ENCODE results near the gene LCN12. TPM values are rescaled to one million over a fixed set of nuclear protein-coding genes. Genes with fewer than 3 reads are reported as not detected.

Gene LCN12
- total RNA-seq, 1 experiment from 2014 or later, result 4.2 TPM

DNA sequence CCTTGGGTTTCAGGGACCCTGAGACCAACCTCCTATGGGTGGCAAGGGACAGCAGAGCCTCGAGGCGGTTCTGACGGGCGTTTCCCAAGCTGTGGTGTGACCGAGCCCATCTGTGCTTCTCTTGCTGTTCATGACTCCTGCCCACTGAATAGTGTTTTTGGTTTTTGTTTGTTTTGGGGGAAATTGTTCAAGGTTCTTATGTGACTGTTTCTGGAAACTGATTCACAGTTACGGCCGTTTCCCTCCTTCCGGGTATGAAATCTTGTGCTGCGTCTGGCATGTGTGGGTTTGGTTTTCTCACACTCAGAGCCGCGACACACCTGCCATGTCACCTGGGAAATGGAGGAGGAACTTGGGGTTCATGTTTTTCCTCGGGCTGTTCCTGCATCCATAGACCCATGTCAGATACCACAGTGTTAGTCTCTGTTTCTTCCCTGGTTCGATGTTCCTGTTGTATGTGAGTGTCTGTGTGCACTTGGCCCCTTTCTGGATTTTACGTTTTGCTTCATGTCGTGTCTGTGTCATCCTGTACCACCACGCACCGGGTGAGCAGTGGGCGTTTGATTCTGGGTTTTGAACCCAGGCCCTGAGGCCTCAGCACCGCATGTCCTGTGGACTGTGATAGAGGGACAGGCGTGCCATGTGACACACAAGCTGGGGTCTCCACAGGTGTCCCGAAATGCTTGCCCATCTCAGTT, 36.3 kb upstream of the LCN12 start:
- TF ChIP-seq CBX3 (IDR thresholded peaks at IDR 0.05; ENCODE audit: low read depth), result no peak
- TF ChIP-seq TCF7L2 (IDR thresholded peaks at IDR 0.05; ENCODE audit: borderline replicate concordance, extremely low read depth, insufficient read depth, insufficient read length), result no peak
- TF ChIP-seq, protein P1, sequence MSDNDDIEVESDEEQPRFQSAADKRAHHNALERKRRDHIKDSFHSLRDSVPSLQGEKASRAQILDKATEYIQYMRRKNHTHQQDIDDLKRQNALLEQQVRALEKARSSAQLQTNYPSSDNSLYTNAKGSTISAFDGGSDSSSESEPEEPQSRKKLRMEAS (IDR thresholded peaks at IDR 0.05), result no peak
- TF ChIP-seq SRF (IDR thresholded peaks at IDR 0.05; ENCODE audit: low read depth), result no peak
- TF ChIP-seq, protein P2, sequence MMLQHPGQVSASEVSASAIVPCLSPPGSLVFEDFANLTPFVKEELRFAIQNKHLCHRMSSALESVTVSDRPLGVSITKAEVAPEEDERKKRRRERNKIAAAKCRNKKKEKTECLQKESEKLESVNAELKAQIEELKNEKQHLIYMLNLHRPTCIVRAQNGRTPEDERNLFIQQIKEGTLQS (IDR thresholded peaks at IDR 0.05), result no peak
- no peak for TF ChIP-seq SIN3A (IDR thresholded peaks at IDR 0.05; ENCODE audit: low read depth)
- TF ChIP-seq, protein P3, sequence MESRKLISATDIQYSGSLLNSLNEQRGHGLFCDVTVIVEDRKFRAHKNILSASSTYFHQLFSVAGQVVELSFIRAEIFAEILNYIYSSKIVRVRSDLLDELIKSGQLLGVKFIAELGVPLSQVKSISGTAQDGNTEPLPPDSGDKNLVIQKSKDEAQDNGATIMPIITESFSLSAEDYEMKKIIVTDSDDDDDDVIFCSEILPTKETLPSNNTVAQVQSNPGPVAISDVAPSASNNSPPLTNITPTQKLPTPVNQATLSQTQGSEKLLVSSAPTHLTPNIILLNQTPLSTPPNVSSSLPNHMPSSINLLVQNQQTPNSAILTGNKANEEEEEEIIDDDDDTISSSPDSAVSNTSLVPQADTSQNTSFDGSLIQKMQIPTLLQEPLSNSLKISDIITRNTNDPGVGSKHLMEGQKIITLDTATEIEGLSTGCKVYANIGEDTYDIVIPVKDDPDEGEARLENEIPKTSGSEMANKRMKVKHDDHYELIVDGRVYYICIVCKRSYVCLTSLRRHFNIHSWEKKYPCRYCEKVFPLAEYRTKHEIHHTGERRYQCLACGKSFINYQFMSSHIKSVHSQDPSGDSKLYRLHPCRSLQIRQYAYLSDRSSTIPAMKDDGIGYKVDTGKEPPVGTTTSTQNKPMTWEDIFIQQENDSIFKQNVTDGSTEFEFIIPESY (IDR thresholded peaks at IDR 0.05; ENCODE audit: extremely low read depth, insufficient replicate concordance, low read length), result no peak
- TF ChIP-seq ELF1 (IDR thresholded peaks at IDR 0.05; ENCODE audit: borderline replicate concordance, low read depth), result no peak
- no peak for TF ChIP-seq ZNF274 (IDR thresholded peaks at IDR 0.05; ENCODE audit: low read depth, low read length)
- TF ChIP-seq POLR2AphosphoS5 (IDR thresholded peaks at IDR 0.05; ENCODE audit: low read depth, low read length), result no peak
- TF ChIP-seq JUND (IDR thresholded peaks at IDR 0.05), result no peak
- no peak for TF ChIP-seq YY1 (IDR thresholded peaks at IDR 0.05; ENCODE audit: extremely low read depth, insufficient replicate concordance, low read depth, low read length)
- no peak for TF ChIP-seq EZH2 (IDR thresholded peaks at IDR 0.05)
- TF ChIP-seq, protein P4, sequence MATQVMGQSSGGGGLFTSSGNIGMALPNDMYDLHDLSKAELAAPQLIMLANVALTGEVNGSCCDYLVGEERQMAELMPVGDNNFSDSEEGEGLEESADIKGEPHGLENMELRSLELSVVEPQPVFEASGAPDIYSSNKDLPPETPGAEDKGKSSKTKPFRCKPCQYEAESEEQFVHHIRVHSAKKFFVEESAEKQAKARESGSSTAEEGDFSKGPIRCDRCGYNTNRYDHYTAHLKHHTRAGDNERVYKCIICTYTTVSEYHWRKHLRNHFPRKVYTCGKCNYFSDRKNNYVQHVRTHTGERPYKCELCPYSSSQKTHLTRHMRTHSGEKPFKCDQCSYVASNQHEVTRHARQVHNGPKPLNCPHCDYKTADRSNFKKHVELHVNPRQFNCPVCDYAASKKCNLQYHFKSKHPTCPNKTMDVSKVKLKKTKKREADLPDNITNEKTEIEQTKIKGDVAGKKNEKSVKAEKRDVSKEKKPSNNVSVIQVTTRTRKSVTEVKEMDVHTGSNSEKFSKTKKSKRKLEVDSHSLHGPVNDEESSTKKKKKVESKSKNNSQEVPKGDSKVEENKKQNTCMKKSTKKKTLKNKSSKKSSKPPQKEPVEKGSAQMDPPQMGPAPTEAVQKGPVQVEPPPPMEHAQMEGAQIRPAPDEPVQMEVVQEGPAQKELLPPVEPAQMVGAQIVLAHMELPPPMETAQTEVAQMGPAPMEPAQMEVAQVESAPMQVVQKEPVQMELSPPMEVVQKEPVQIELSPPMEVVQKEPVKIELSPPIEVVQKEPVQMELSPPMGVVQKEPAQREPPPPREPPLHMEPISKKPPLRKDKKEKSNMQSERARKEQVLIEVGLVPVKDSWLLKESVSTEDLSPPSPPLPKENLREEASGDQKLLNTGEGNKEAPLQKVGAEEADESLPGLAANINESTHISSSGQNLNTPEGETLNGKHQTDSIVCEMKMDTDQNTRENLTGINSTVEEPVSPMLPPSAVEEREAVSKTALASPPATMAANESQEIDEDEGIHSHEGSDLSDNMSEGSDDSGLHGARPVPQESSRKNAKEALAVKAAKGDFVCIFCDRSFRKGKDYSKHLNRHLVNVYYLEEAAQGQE (IDR thresholded peaks at IDR 0.05; ENCODE audit: low read depth), result no peak
- no peak for TF ChIP-seq RAD21 (IDR thresholded peaks at IDR 0.05; ENCODE audit: low read depth)
- TF ChIP-seq, protein P5, sequence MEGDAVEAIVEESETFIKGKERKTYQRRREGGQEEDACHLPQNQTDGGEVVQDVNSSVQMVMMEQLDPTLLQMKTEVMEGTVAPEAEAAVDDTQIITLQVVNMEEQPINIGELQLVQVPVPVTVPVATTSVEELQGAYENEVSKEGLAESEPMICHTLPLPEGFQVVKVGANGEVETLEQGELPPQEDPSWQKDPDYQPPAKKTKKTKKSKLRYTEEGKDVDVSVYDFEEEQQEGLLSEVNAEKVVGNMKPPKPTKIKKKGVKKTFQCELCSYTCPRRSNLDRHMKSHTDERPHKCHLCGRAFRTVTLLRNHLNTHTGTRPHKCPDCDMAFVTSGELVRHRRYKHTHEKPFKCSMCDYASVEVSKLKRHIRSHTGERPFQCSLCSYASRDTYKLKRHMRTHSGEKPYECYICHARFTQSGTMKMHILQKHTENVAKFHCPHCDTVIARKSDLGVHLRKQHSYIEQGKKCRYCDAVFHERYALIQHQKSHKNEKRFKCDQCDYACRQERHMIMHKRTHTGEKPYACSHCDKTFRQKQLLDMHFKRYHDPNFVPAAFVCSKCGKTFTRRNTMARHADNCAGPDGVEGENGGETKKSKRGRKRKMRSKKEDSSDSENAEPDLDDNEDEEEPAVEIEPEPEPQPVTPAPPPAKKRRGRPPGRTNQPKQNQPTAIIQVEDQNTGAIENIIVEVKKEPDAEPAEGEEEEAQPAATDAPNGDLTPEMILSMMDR (IDR thresholded peaks at IDR 0.05 in 2 of 3, conservative IDR thresholded peaks at IDR 0.05 in 1 of 3; ENCODE audit: borderline replicate concordance in 1 of 3, insufficient read depth in 1 of 3, low read depth in 2 of 3, low read length in 2 of 3), result no peak
- TF ChIP-seq POLR2A (IDR thresholded peaks at IDR 0.05; ENCODE audit: borderline replicate concordance, extremely low read depth, insufficient read depth, insufficient read length), result no peak
- Histone ChIP-seq H4K20me1 (ENCODE audit: insufficient read depth) (no peaks in the 10 kb centered on the region), H3K4me3 (replicated peaks in 1 of 2; ENCODE audit: low read depth in 1 of 2, low read length in 2 of 2) (no peak overlapping the region), H3K27me3 (ENCODE audit: insufficient read depth, low read length) (no peaks in the 10 kb centered on the region), H3K4me2 (ENCODE audit: low read length) (no peak overlapping the region), H3K9me3 (ENCODE audit: control insufficient read depth in 1 of 2, insufficient read depth in 1 of 2, low read depth in 1 of 2, low read length in 2 of 2) (no peaks in the 10 kb centered on the region), H3K79me2 (ENCODE audit: insufficient read depth, low read length) (peaks cover 7% of the 10 kb centered on the region; the same call in 1 of the 2 replicates), H3K36me3 (ENCODE audit: control insufficient read depth in 1 of 2, insufficient read depth in 2 of 2, low read length in 2 of 2) (peaks cover 20 to 38% of the 10 kb centered on the region in 2 experiments; a peak in 3 of 4 replicates), H3K27ac (ENCODE audit: low read depth, low read length) (no peak overlapping the region), H3K9ac (ENCODE audit: low read length) (no peak overlapping the region), H2AFZ (ENCODE audit: low read depth, low read length, poor library complexity, severe bottlenecking) (no peak overlapping the region), H3K9me2 (ENCODE audit: insufficient read depth) (no peaks in the 10 kb centered on the region), H3K4me1 (ENCODE audit: control insufficient read depth in 1 of 2, insufficient read depth in 2 of 2, low read length in 2 of 2) (no peaks in the 10 kb centered on the region)
- no TSS peak for BruUV-seq (replicated peaks)
- DNase-seq (ENCODE audit: low read depth, low spot score) (no peak), ATAC-seq (no peak)
- POLR2A ChIA-PET, result no interaction called here
- RAD21 ChIA-PET (ENCODE audit: low non-redundant PET in 1 of 2, low total read pairs in 2 of 2, uncharacterized antibody in 2 of 2, unreplicated experiment in 2 of 2), result no interaction called here
- intact Hi-C loops (cut with micrococcal nuclease), result no loop called here
- CTCF ChIA-PET, result no interaction called here
